NCI-H774 (cell line): ENCODE data around the gene SEC31A.
"Not testable (repeated sequence)": the region's sequence is repeated elsewhere in the genome, so short reads cannot be mapped to it uniquely, and the experiment has no call there.

Source experiments
- DNase-seq: peaks from one replicate; lab custom pipeline; 2025; lab: John Stamatoyannopoulos, UW

Gene SEC31A

GRCh38 chr4:82892467-82892802, 1.5 kb upstream of the SEC31A start:
- no peak for DNase-seq

- no peak for DNase-seq
Observed at GRCh38 chr4:82891707-82892466, 934 bp upstream of the SEC31A start.

GRCh38 chr4:82890528-82890900, 439 bp downstream of the SEC31A start:
- DNase-seq: no peak

- no peak for DNase-seq
Observed at GRCh38 chr4:82889287-82889686, 1.7 kb downstream of the SEC31A start.

GRCh38 chr4:82886147-82886942, 4.6 kb downstream of the SEC31A start:
- no peak for DNase-seq

GRCh38 chr4:82885410-82885809, 5.5 kb downstream of the SEC31A start:
- no peak for DNase-seq

GRCh38 chr4:82868572-82868971, 22.4 kb downstream of the SEC31A start:
- no peak for DNase-seq

GRCh38 chr4:82866706-82867385, 24.1 kb downstream of the SEC31A start:
- DNase-seq: no peak

GRCh38 chr4:82866033-82866432, 24.9 kb downstream of the SEC31A start:
- DNase-seq: not testable (repeated sequence)

- DNase-seq: no peak
Observed at GRCh38 chr4:82865592-82865991, 25.4 kb downstream of the SEC31A start.

- DNase-seq: no peak
Observed at GRCh38 chr4:82864336-82864979, 26.5 kb downstream of the SEC31A start.

- no peak for DNase-seq
Observed at GRCh38 chr4:82861529-82861928, 29.4 kb downstream of the SEC31A start.

GRCh38 chr4:82860487-82860886, 30.5 kb downstream of the SEC31A start:
- DNase-seq: not testable (repeated sequence)

- DNase-seq: no peak
Observed at GRCh38 chr4:82852751-82853285, 38.1 kb downstream of the SEC31A start.

GRCh38 chr4:82851885-82852750, 38.8 kb downstream of the SEC31A start:
- no peak for DNase-seq

GRCh38 chr4:82851318-82851717, 39.6 kb downstream of the SEC31A start:
- no peak for DNase-seq

GRCh38 chr4:82850684-82851083, 40.3 kb downstream of the SEC31A start:
- no peak for DNase-seq

- DNase-seq: no peak
Observed at GRCh38 chr4:82848706-82849105, 42.2 kb downstream of the SEC31A start.

- no peak for DNase-seq
Observed at GRCh38 chr4:82842593-82842992, 48.4 kb downstream of the SEC31A start.

GRCh38 chr4:82839624-82840023, 51.3 kb downstream of the SEC31A start:
- DNase-seq: no peak

- no peak for DNase-seq
Observed at GRCh38 chr4:82833696-82834313, 57.1 kb downstream of the SEC31A start.
